ENCODE data around the gene ELP5. TPM values are rescaled to one million over a fixed set of nuclear protein-coding genes. Genes with fewer than 3 reads are reported as not detected.

The ELP5 gene
- total RNA-seq, 1 experiment from 2014 or later: 49.6 TPM

DNA sequence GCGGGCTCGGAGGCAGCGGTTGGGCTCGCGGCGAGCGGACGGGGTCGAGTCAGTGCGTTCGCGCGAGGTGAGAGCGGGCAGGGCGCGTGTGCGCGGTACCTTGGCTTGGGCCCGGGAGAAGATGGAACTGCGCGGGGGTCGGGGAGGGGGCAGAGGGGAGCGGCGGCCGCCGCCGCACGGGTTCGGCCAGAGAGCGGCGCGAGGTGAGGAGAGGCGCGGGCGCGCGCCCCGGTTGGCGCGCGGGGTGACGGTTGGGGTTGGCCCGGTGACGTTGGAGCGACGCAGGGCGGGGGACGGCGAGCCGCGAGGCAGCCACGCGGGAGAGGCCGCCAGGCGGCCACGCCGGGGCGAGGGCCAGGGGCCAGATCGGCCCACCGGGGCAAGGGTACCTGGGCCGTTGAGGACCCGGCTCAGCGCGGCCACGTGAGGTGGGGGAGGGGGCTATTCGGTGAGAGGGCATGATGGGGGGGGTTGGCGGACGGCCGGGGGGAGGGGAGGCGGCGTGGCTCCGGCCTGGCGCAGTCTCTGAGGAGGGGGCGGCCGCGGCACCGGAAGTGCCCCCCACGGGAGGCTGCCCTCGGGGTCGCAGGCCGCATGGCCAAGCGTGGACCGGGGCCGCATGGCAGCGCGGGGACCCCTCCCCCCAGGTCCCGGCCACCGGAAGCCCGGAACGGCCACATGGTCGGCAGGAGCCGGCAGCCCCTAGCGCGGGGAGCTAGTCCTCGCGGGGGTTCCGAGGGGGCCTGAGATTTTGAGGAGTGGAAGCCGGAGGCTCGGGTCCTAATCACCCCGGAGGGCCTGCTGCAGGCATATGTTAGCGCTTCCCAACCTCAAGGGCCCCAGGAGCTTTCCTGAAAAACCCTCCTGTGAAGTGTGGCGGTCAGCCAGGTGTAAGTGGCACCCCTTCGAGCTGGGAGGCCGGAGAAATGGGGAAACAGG lies 55.9 kb downstream of the ELP5 start:
- Histone ChIP-seq H4K91ac (ENCODE audit: insufficient read length, low read depth, low read length) (peak overlapping the region; percentile 65), H2BK15ac (ENCODE audit: low read depth, low read length) (no peak overlapping the region; the same call in 1 of the 2 replicates), H3K56ac (ENCODE audit: insufficient read length, low read depth, low read length) (no peak overlapping the region), H2BK20ac (ENCODE audit: low read depth, low read length, poor library complexity, severe bottlenecking) (no peak overlapping the region), H4K8ac (replicated peaks; ENCODE audit: insufficient read length, low read depth, low read length) (no peak overlapping the region), H3T11ph (ENCODE audit: low read length) (no peak overlapping the region), H3K27me3 (ENCODE audit: insufficient read depth, low read length) (no peaks in the 10 kb centered on the region), H3K9me3 (ENCODE audit: control insufficient read depth, low read depth, low read length) (no peaks in the 10 kb centered on the region), H2BK12ac (ENCODE audit: insufficient read length, low read depth, low read length) (no peak overlapping the region), H4K20me1 (ENCODE audit: control insufficient read depth, insufficient read depth, insufficient read length) (no peaks in the 10 kb centered on the region), H4K5ac (ENCODE audit: insufficient read length, low read depth, low read length) (no peak overlapping the region), H3K79me2 (ENCODE audit: insufficient read depth, low read length) (peaks cover 21% of the 10 kb centered on the region), H2AK5ac (ENCODE audit: insufficient read length, low read length) (no peak overlapping the region), H3K79me1 (ENCODE audit: insufficient read depth, low read depth, low read length, poor library complexity, severe bottlenecking) (no peaks in the 10 kb centered on the region), H3K4me1 (ENCODE audit: insufficient read depth, low read length) (peaks cover 2% of the 10 kb centered on the region; the same call in 1 of the 2 replicates), H3K14ac (ENCODE audit: insufficient read depth, low read length) (peak overlapping the region; percentile 78), H2BK5ac (ENCODE audit: insufficient read length, low read length) (no peak overlapping the region), H2BK120ac (ENCODE audit: low read depth, low read length, poor library complexity, severe bottlenecking) (no peak overlapping the region), H3K23ac (ENCODE audit: insufficient read length, low read depth, low read length) (no peak overlapping the region), H3K9ac (ENCODE audit: extremely low read depth, insufficient read length, low read length) (peak overlapping the region; percentile 84), H3K4me2 (ENCODE audit: insufficient read depth, insufficient read length, low read length) (peak overlapping the region; percentile 81), H3K23me2 (ENCODE audit: insufficient read length, low read depth, low read length, poor library complexity, severe bottlenecking) (peaks cover 9% of the 10 kb centered on the region), H2AFZ (ENCODE audit: low read length) (no peak overlapping the region), H3K18ac (ENCODE audit: insufficient read length, low read depth, low read length) (peak overlapping the region; percentile 77), H3K27ac (ENCODE audit: insufficient read length, low read depth, low read length) (peak overlapping the region; percentile 72), H3K4ac (ENCODE audit: low read depth, low read length) (peak overlapping the region; percentile 51; the same call in 1 of the 2 replicates)
- Mint-ChIP-seq H3K9me3 (peaks cover 0 to 6% of the 10 kb centered on the region in 2 experiments; a peak in 1 of 5 replicates), H3K36me3 (ENCODE audit: insufficient read depth in 1 of 3, low read depth in 3 of 3) (peaks cover 40 to 48% (median 42%) of the 10 kb centered on the region in 3 experiments), H3K4me3 (peak overlapping the region; percentile 93 to 94), H3K27me3 (ENCODE audit: low read depth) (no peaks in the 10 kb centered on the region; the same call in none of the 2 replicates), H3K27ac (peak overlapping the region; percentile 95 to 100 (median 97); a peak in 5 of 7 replicates), H3K4me1 (peaks cover 26 to 27% of the 10 kb centered on the region in 2 experiments)
- DNase-seq: peak; percentile 68
- no peak for TF ChIP-seq CTCF (conservative IDR thresholded peaks at IDR 0.05)
- no CpG with 5 or more reads among the region's 104 CpGs for WGBS (ENCODE audit: extremely low coverage, insufficient read length, low lambda C conversion rate)
